Erythroblast (primary cell): ENCODE data around the gene CEP68.
A peak's percentile ranks its signal among the peaks of the same experiment; 100 is the strongest.
"Not testable (repeated sequence)": the region's sequence is repeated elsewhere in the genome, so short reads cannot be mapped to it uniquely, and the experiment has no call there.

Source experiments
- DNase-seq, 2 experiments: peaks; one replicate each; lab custom pipeline; 2025; lab: John Stamatoyannopoulos, UW
- GATA1 ChIP-seq: IDR thresholded peaks from 2 replicates; pipeline ENCODE4 v1.6.1; 2011; ENCODE audit warnings: low read depth, mild to moderate bottlenecking, control low read depth, low read length, moderate library complexity
- POLR2A ChIP-seq: IDR thresholded peaks from 2 replicates; pipeline ENCODE4 v1.6.1; 2011; ENCODE audit warnings: mild to moderate bottlenecking, low read length

CEP68 gene

GRCh38 chr2:65129286-65129825 is 73.1 kb downstream of the CEP68 start:
- DNase-seq = peak; percentile 75 to 85
- no peak for TF ChIP-seq GATA1
- no peak for TF ChIP-seq POLR2A

- DNase-seq = peak; percentile 99 to 100
- TF ChIP-seq POLR2A = peak; percentile 83
- no peak for TF ChIP-seq GATA1
Measured at GRCh38 chr2:65129826-65130663, 73.8 kb downstream of the CEP68 start, which contains the start of gene RAB1A. TSS of gene RAB1A (minus strand) at chr2:65130106. CDS start at chr2:65129915, 191 bp downstream.

- TF ChIP-seq POLR2A = no peak
- no peak for DNase-seq
Measured at GRCh38 chr2:65130664-65131175, 74.5 kb downstream of the CEP68 start.

- not testable (repeated sequence) for DNase-seq
Measured at GRCh38 chr2:65132930-65133329, 76.7 kb downstream of the CEP68 start.

GRCh38 chr2:65133626-65134025 is 77.4 kb downstream of the CEP68 start:
- DNase-seq = no peak

GRCh38 chr2:65134158-65134557 is 77.9 kb downstream of the CEP68 start:
- TF ChIP-seq POLR2A = no peak
- TF ChIP-seq GATA1 = no peak
- no peak for DNase-seq

More at GRCh38 chr2:65133626-65134025, 77.4 kb downstream of the CEP68 start:
- no peak for TF ChIP-seq POLR2A
- TF ChIP-seq GATA1 = no peak

- no peak for DNase-seq
- no peak for TF ChIP-seq POLR2A
- no peak for TF ChIP-seq GATA1
Measured at GRCh38 chr2:65136253-65136652, 80.0 kb downstream of the CEP68 start.
